ENCODE measurements around the gene TAF10.

Gene TAF10

GRCh38 chr11:6601041-6601461 is 11.0 kb downstream of the TAF10 start:
- Mint-ChIP-seq H3K36me3 (ENCODE audit: low read depth) (peaks cover 38% of the 10 kb centered on the region), H3K4me3 (no peak overlapping the region), H3K27ac (no peak overlapping the region), H3K4me1 (ENCODE audit: low read depth) (peaks cover 13% of the 10 kb centered on the region), H3K27me3 (ENCODE audit: low read depth) (no peaks in the 10 kb centered on the region), H3K9me3 (no peaks in the 10 kb centered on the region)
- DNase-seq (ENCODE audit: low spot score), result no peak

GRCh38 chr11:6599881-6600390 is 12.1 kb downstream of the TAF10 start:
- no peak for DNase-seq (ENCODE audit: low spot score)
- no peaks in the 10 kb centered on the region for H3K27me3 Mint-ChIP-seq (ENCODE audit: low read depth)
- H3K4me3 Mint-ChIP-seq, result no peak overlapping the region
- H3K4me1 Mint-ChIP-seq (ENCODE audit: low read depth), result peaks cover 9% of the 10 kb centered on the region
- no peaks in the 10 kb centered on the region for H3K9me3 Mint-ChIP-seq
- H3K27ac Mint-ChIP-seq, result no peak overlapping the region
- peaks cover 39% of the 10 kb centered on the region for H3K36me3 Mint-ChIP-seq (ENCODE audit: low read depth)

- Mint-ChIP-seq H3K27ac (no peak overlapping the region), H3K4me3 (no peak overlapping the region), H3K27me3 (ENCODE audit: low read depth) (no peaks in the 10 kb centered on the region), H3K9me3 (no peaks in the 10 kb centered on the region), H3K36me3 (ENCODE audit: low read depth) (peaks cover 39% of the 10 kb centered on the region), H3K4me1 (ENCODE audit: low read depth) (peaks cover 9% of the 10 kb centered on the region)
- DNase-seq (ENCODE audit: low spot score), result no peak
These were observed 12.6 kb downstream of the TAF10 start for GRCh38 chr11:6599449-6599848.

DNA sequence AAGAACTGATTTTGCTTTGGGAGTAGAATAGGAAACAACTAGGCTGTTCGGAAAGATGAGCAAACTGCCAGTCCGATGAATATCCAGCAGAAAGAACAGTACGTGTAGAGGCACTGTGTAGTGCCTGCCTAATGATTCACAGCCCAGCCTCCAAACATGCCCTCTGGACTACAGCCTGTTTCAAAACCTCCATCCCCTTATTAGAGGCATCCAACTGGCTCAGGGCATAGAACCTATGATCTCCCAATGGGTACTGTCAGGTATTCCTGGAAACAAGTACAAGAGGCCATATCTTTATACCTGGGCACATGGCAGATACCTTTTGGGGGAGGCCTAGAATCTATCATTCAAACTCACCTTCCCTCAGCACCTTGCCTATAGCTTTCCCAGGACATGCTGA is 13.5 kb downstream of the TAF10 start:
- no peak for DNase-seq (ENCODE audit: low spot score)
- Mint-ChIP-seq H3K27me3 (ENCODE audit: low read depth) (no peaks in the 10 kb centered on the region), H3K36me3 (ENCODE audit: low read depth) (peaks cover 44% of the 10 kb centered on the region), H3K4me3 (no peak overlapping the region), H3K9me3 (no peaks in the 10 kb centered on the region), H3K27ac (no peak overlapping the region), H3K4me1 (ENCODE audit: low read depth) (peaks cover 18% of the 10 kb centered on the region)

DNA sequence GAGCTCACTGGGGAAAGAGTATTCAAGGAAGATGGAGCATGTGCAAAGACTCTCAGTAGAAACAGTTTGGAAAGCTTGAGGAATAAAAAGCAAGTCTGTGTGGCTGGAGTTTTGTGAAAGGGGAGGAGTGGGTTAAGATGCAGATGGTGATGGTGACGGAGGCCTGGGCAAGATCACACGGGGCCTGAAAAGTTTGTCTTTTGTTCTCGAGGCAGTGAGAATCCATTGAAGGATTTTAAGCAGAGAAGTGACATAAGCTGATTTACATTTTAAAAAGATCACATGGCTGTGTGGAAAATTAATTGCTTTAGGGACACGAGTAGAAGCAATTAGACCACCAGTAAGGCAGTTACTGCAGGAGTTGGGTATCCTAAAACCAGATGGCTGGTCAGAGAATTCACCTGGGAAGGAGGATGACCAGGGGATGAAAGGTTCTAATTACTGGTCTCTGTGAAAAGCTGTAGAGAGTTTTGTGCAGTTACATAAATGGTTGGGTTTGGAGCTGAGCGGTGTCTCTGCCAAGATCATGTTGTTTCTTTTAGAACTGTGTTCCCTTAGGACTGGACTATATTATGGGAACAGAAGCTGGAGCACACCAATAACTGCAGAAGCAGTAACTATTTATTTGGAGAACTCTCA is 15.7 kb downstream of the TAF10 start:
- DNase-seq (ENCODE audit: low spot score), result no peak
- Mint-ChIP-seq H3K9me3 (no peaks in the 10 kb centered on the region), H3K4me1 (ENCODE audit: low read depth) (peaks cover 11% of the 10 kb centered on the region), H3K4me3 (no peak overlapping the region), H3K27me3 (ENCODE audit: low read depth) (no peaks in the 10 kb centered on the region), H3K27ac (no peak overlapping the region), H3K36me3 (ENCODE audit: low read depth) (peaks cover 49% of the 10 kb centered on the region)

DNA sequence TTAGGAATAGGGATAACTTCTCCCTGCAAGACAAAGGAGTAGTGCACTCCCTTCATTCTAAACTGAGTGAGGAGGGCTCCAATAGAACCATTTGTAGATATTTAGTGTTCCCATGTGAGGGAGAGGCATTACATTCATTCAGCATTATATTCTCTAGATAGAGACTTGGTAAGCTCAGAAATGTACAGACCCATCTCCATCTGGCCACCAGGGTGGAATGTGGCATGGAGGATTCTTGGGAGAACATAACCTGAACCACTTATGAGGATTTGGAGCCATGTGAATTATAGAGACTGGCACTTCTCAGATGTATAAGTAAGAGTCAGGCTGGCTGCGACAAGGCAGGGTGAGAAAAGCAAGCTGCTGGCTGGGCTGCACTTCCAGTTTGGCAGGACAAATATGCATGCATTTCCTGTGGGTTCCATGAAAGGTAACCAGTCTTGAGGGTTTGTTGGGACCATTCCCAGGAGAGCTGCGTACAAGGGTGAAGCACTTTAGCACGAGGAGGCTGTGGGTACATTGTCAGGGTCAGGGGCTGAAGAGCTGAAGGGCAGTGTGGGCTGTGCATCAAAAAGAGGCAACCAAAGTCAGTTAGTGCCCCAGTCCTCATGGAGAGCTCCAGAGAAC is 17.8 kb downstream of the TAF10 start:
- Mint-ChIP-seq H3K9me3 (no peaks in the 10 kb centered on the region), H3K27ac (no peak overlapping the region), H3K4me3 (no peak overlapping the region), H3K4me1 (ENCODE audit: low read depth) (peaks cover 10% of the 10 kb centered on the region), H3K27me3 (ENCODE audit: low read depth) (no peaks in the 10 kb centered on the region), H3K36me3 (ENCODE audit: low read depth) (peaks cover 42% of the 10 kb centered on the region)
- no peak for DNase-seq (ENCODE audit: low spot score)

DNA sequence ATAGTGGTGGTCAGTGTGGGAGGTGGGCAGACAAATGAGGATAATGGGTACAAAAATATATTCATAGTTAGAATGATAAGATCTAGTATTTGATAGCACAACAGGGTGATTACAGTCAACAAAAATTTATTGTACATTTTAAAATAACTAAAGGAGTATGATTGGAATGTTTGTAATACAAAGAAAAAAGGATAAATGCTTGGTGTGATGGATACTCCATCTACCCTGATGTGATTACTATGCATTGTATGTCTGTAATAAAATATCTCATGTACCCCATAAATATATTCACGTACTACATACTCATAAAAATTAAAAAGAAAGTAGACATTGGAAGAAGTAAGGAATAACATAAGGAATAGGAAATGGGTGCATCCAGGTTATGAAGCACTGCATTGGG is 24.0 kb downstream of the TAF10 start:
- H3K36me3 Mint-ChIP-seq (ENCODE audit: low read depth), result peaks cover 31% of the 10 kb centered on the region
- no peak for DNase-seq (ENCODE audit: low spot score)
- H3K9me3 Mint-ChIP-seq, result peaks cover 20% of the 10 kb centered on the region
- H3K27me3 Mint-ChIP-seq (ENCODE audit: low read depth), result no peaks in the 10 kb centered on the region
- no peak overlapping the region for H3K27ac Mint-ChIP-seq
- no peaks in the 10 kb centered on the region for H3K4me1 Mint-ChIP-seq (ENCODE audit: low read depth)
- H3K4me3 Mint-ChIP-seq, result no peak overlapping the region

- Mint-ChIP-seq H3K27ac (no peak overlapping the region), H3K36me3 (ENCODE audit: low read depth) (peaks cover 30% of the 10 kb centered on the region)
These were observed 24.6 kb downstream of the TAF10 start for GRCh38 chr11:6587360-6587953.

GRCh38 chr11:6586434-6587359 is 25.3 kb downstream of the TAF10 start:
- H3K27me3 Mint-ChIP-seq (ENCODE audit: low read depth), result no peaks in the 10 kb centered on the region

More at GRCh38 chr11:6587360-6587953, 24.6 kb downstream of the TAF10 start:
- Mint-ChIP-seq H3K27me3 (ENCODE audit: low read depth) (no peaks in the 10 kb centered on the region), H3K9me3 (peaks cover 24% of the 10 kb centered on the region), H3K4me3 (no peak overlapping the region), H3K4me1 (ENCODE audit: low read depth) (no peaks in the 10 kb centered on the region)
- DNase-seq (ENCODE audit: low spot score), result no peak

DNA sequence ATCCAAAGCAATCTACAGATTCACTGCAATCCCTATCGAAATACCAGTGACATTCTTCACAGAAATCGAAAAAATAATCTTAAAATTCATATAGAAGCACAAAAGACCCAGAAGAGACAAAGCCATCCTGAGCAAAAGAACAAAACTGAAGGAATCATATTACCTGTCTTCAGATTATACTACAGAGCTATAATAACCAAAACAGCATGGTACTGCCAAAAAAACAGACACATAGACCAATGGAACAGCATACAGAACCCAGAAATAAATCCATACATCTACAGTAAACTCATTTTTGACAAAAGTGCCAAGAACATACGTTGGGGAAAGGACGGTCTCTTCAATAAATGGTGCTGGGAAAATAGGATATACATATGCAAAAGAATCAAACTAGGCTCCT is 27.5 kb downstream of the TAF10 start:
- Mint-ChIP-seq H3K9me3 (peaks cover 29% of the 10 kb centered on the region), H3K4me3 (no peak overlapping the region), H3K4me1 (ENCODE audit: low read depth) (no peaks in the 10 kb centered on the region), H3K27me3 (ENCODE audit: low read depth) (no peaks in the 10 kb centered on the region), H3K27ac (no peak overlapping the region), H3K36me3 (ENCODE audit: low read depth) (peaks cover 28% of the 10 kb centered on the region)
- DNase-seq (ENCODE audit: low spot score), result no peak

More at GRCh38 chr11:6586434-6587359, 25.3 kb downstream of the TAF10 start:
- Mint-ChIP-seq H3K36me3 (ENCODE audit: low read depth) (peaks cover 31% of the 10 kb centered on the region), H3K9me3 (peaks cover 29% of the 10 kb centered on the region), H3K4me1 (ENCODE audit: low read depth) (no peaks in the 10 kb centered on the region), H3K4me3 (no peak overlapping the region), H3K27ac (no peak overlapping the region)
- DNase-seq (ENCODE audit: low spot score), result peak; percentile 2

GRCh38 chr11:6583584-6583983 is 28.4 kb downstream of the TAF10 start:
- Mint-ChIP-seq H3K27me3 (ENCODE audit: low read depth) (no peaks in the 10 kb centered on the region), H3K9me3 (peaks cover 29% of the 10 kb centered on the region), H3K4me3 (no peak overlapping the region), H3K36me3 (ENCODE audit: low read depth) (peaks cover 26% of the 10 kb centered on the region), H3K27ac (no peak overlapping the region), H3K4me1 (ENCODE audit: low read depth) (no peaks in the 10 kb centered on the region)
- DNase-seq (ENCODE audit: low spot score), result no peak

DNA sequence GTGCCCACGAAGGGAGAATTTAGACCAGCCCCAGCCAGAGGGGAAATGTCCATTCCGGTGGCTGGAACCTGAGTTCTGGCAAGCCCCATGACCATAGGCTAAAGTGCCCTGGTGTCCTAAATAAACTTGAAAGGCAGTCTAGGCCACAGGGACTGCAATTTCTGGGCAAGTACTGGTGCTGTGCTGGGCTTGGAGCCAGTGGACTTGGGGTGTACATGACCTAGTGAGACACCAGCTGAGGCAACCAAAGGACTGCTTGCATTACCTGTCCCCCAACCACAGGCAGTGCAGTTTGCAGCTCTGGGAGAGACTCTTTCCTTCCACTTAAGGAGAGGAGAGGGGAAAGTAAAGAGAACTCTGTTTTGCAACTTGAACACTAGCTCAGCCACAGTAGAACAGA is 32.3 kb downstream of the TAF10 start:
- Mint-ChIP-seq H3K27ac (no peak overlapping the region), H3K4me1 (ENCODE audit: low read depth) (no peaks in the 10 kb centered on the region), H3K9me3 (peaks cover 25% of the 10 kb centered on the region), H3K27me3 (ENCODE audit: low read depth) (no peaks in the 10 kb centered on the region), H3K36me3 (ENCODE audit: low read depth) (peaks cover 22% of the 10 kb centered on the region), H3K4me3 (no peak overlapping the region)
- DNase-seq (ENCODE audit: low spot score), result no peak

- Mint-ChIP-seq H3K9me3 (peaks cover 9% of the 10 kb centered on the region), H3K36me3 (ENCODE audit: low read depth) (peaks cover 8% of the 10 kb centered on the region), H3K4me3 (no peak overlapping the region), H3K27ac (no peak overlapping the region), H3K4me1 (ENCODE audit: low read depth) (no peaks in the 10 kb centered on the region), H3K27me3 (ENCODE audit: low read depth) (no peaks in the 10 kb centered on the region)
- DNase-seq (ENCODE audit: low spot score), result no peak
These were observed 33.9 kb downstream of the TAF10 start for GRCh38 chr11:6578134-6578533.
